Measurements from ENCODE around the gene SLC35D1.

Gene SLC35D1

GRCh38 chr1:67052741-67053534 is 1.0 kb downstream of the SLC35D1 start:
- DNase-seq (ENCODE audit: low read depth): peak; percentile 94
- TF ChIP-seq CTCF (IDR thresholded peaks at IDR 0.05; ENCODE audit: insufficient read depth, low read depth, low read length, missing control alignments): no peak

DNA sequence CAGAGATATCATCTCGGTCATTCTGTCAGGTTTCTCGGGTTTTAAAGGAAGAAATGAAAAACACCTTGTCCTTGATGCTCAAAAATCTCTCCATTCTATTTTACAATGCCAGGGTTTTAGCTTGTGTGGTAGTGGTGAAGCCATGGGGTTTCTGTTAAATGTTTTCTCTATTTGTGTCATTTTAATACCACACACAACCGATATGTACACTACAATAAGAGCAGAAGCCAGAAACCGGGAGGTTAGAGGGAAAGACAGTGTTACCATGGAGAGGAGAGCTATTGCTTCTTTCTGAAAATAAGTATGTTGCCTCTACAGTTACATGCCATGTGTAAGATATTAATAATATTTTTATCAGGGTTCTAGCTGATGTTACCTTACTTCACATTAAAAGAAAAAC is 2.8 kb downstream of the SLC35D1 start:
- no peak for TF ChIP-seq CTCF (IDR thresholded peaks at IDR 0.05; ENCODE audit: insufficient read depth, low read depth, low read length, missing control alignments)
- no peak for DNase-seq (ENCODE audit: low read depth)
- no peak overlapping the region for H3K4me3 ChIP-seq (ENCODE audit: low read length)

More at GRCh38 chr1:67052741-67053534, 1.0 kb downstream of the SLC35D1 start:
- peak overlapping the region; percentile 80 for H3K4me3 ChIP-seq (ENCODE audit: low read length)

- H3K4me3 ChIP-seq (ENCODE audit: low read length): no peak overlapping the region
- no peak for TF ChIP-seq CTCF (IDR thresholded peaks at IDR 0.05; ENCODE audit: insufficient read depth, low read depth, low read length, missing control alignments)
- DNase-seq (ENCODE audit: low read depth): no peak
Observed at GRCh38 chr1:67044631-67045270, 9.2 kb downstream of the SLC35D1 start.

GRCh38 chr1:67043366-67043765 is 10.6 kb downstream of the SLC35D1 start:
- TF ChIP-seq CTCF (IDR thresholded peaks at IDR 0.05; ENCODE audit: insufficient read depth, low read depth, low read length, missing control alignments): no peak
- H3K4me3 ChIP-seq (ENCODE audit: low read length): no peak overlapping the region
- no peak for DNase-seq (ENCODE audit: low read depth)

- no peak for DNase-seq (ENCODE audit: low read depth)
- no peak overlapping the region for H3K4me3 ChIP-seq (ENCODE audit: low read length)
- TF ChIP-seq CTCF (IDR thresholded peaks at IDR 0.05; ENCODE audit: insufficient read depth, low read depth, low read length, missing control alignments): no peak
Observed at GRCh38 chr1:67041841-67042503, 12.0 kb downstream of the SLC35D1 start.

DNA sequence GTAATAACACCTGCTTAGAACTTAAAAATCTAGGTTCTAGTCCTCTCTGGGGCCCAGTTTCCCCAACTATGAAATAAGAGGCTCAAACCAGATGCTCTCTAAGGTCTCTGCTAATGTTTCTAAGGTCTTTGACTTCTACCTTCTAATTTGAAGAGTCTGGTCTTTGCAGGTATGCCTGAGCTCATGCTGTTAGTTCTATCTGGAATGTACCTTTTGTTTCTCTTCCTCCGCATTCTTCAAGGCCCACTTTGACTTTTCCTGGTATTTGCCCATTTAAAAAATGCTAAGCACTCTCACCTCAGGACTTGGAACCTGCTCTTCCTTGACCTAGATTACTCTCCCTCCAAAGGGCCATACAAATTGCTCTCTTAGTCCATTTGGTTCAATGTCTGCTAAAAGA is 13.5 kb downstream of the SLC35D1 start:
- DNase-seq (ENCODE audit: low read depth): no peak
- no peak for TF ChIP-seq CTCF (IDR thresholded peaks at IDR 0.05; ENCODE audit: insufficient read depth, low read depth, low read length, missing control alignments)
- no peak overlapping the region for H3K4me3 ChIP-seq (ENCODE audit: low read length)
